Keratinocyte (primary cell): ENCODE measurements around the gene DUS4L. TPM values are rescaled to one million over a fixed set of nuclear protein-coding genes. Genes with fewer than 3 reads are reported as not detected.

Experiments used
- DNase-seq: peaks from one replicate; pipeline ENCODE4 v3.0.0-alpha.2; 2011; ENCODE audit warnings: low read depth, missing footprints, low spot score
- FAIRE-seq: peaks from 2 replicates; lab custom pipeline; 2011; peaks lifted over from hg19 to GRCh38; lab: Jason Lieb, UNC
- H2AFZ ChIP-seq: 2 replicates; pipeline ENCODE4 v1.6.0; 2012; ENCODE audit warnings: low read length, control low read depth, inconsistent platforms; ENCODE audit not compliant: control insufficient read depth
- H3K27ac ChIP-seq: 2 replicates; pipeline ENCODE4 v1.5.1; 2011; ENCODE audit warnings: low read length; ENCODE audit not compliant: control insufficient read depth, insufficient read depth
- H3K27me3 ChIP-seq: 3 replicates; pipeline ENCODE4 v1.6.0; 2011; ENCODE audit warnings: low read length; ENCODE audit not compliant: control insufficient read depth, insufficient read depth; ENCODE audit errors: extremely low read depth
- H3K36me3 ChIP-seq, 2 experiments: 2 replicates in 1 of 2; 3 replicates in 1 of 2; pipeline ENCODE4 v1.5.1; 2011; ENCODE audit warnings: low read length in 2 of 2, mild to moderate bottlenecking in 1 of 2; ENCODE audit not compliant: control insufficient read depth in 2 of 2, insufficient read depth in 2 of 2; ENCODE audit errors: extremely low read depth in 1 of 2
- H3K4me1 ChIP-seq: 3 replicates; pipeline ENCODE4 v1.5.1; 2011; ENCODE audit warnings: low read length; ENCODE audit not compliant: control insufficient read depth, insufficient read depth; ENCODE audit errors: extremely low read depth
- H3K4me2 ChIP-seq: 3 replicates; pipeline ENCODE4 v1.6.0; 2011; ENCODE audit warnings: low read depth, low read length; ENCODE audit not compliant: control insufficient read depth, insufficient read depth; ENCODE audit errors: extremely low read depth
- H3K4me3 ChIP-seq, 3 experiments: fragments of 200-600 bp in 1 of 3; sonication (generic) in 1 of 3; 2 replicates in 2 of 3; 3 replicates in 1 of 3; pipeline ENCODE4 v1.5.1; 2011 to 2016; ENCODE audit warnings: low read length in 3 of 3, mild to moderate bottlenecking in 3 of 3, control low read depth in 2 of 3, inconsistent platforms in 1 of 3, low read depth in 1 of 3, mixed read lengths in 1 of 3, mixed run types in 1 of 3, moderate library complexity in 1 of 3; ENCODE audit not compliant: control insufficient read depth in 2 of 3, insufficient read depth in 2 of 3; ENCODE audit errors: extremely low read depth in 1 of 3
- H3K79me2 ChIP-seq: 2 replicates; pipeline ENCODE4 v1.6.0; 2012; ENCODE audit warnings: low read length; ENCODE audit not compliant: control insufficient read depth, insufficient read depth
- H3K9ac ChIP-seq: 3 replicates; pipeline ENCODE4 v1.6.0; 2011; ENCODE audit warnings: low read length; ENCODE audit not compliant: control insufficient read depth, insufficient read depth; ENCODE audit errors: extremely low read depth
- H3K9me1 ChIP-seq: 3 replicates; pipeline ENCODE4 v1.6.0; 2011; ENCODE audit warnings: low read length; ENCODE audit not compliant: control insufficient read depth, insufficient read depth; ENCODE audit errors: extremely low read depth
- H3K9me3 ChIP-seq: 2 replicates; pipeline ENCODE4 v1.5.1; 2012; ENCODE audit warnings: low read depth, low read length; ENCODE audit not compliant: control insufficient read depth
- H4K20me1 ChIP-seq: 3 replicates; pipeline ENCODE4 v1.6.0; 2011; ENCODE audit warnings: low read length; ENCODE audit not compliant: control insufficient read depth, insufficient read depth; ENCODE audit errors: extremely low read depth
- EZH2 ChIP-seq: IDR thresholded peaks from one replicate; pipeline ENCODE4 v1.6.1; 2012; ENCODE audit warnings: inconsistent platforms, mild to moderate bottlenecking, low read length, moderate library complexity
- dilution Hi-C: fragments of 300-500 bp; cut with MboI; formaldehyde crosslinking; loops from one replicate; pipeline ENCODE4 v1.7.0; 2020; ENCODE audit warnings: low sequenced_read_pairs; ENCODE audit not compliant: extremely low pct_ligation_motif_present
- polyA plus RNA-seq, 5 experiments: library from polyadenylated mRNA; depleted of rRNA in 3 of 5; stranded (reverse) in 3 of 5; stranded (forward) in 1 of 5; unstranded in 1 of 5; fragments of >200 nt; gene quantifications; 1 replicate in 1 of 5; 2 replicates in 3 of 5; 3 replicates in 1 of 5; pipeline versions ENCODE4 v1.2.1 to v1.2.3, GENCODE V29; 2011 to 2012; ENCODE audit warnings: missing spikeins in 2 of 5, low read depth in 1 of 5, low replicate concordance in 1 of 5
- TF ChIP-seq, protein P1 (sequence below), 3 experiments: IDR thresholded peaks in 1 of 3; conservative IDR thresholded peaks in 1 of 3; optimal IDR thresholded peaks in 1 of 3; 2 replicates in 2 of 3; 3 replicates in 1 of 3; pipeline versions ENCODE3 to v1.5.1; 2011; ENCODE audit warnings: low read length in 3 of 3, mild to moderate bottlenecking in 3 of 3, moderate library complexity in 2 of 3, control low read depth in 1 of 3, inconsistent platforms in 1 of 3; ENCODE audit not compliant: insufficient read depth in 2 of 3; ENCODE audit errors: extremely low read depth in 1 of 3

DUS4L gene
- polyA plus RNA-seq, 1 donor (not counting 4 experiments of a cell fraction or from before 2014, with no cell fraction given) = 11.3 TPM

DNA sequence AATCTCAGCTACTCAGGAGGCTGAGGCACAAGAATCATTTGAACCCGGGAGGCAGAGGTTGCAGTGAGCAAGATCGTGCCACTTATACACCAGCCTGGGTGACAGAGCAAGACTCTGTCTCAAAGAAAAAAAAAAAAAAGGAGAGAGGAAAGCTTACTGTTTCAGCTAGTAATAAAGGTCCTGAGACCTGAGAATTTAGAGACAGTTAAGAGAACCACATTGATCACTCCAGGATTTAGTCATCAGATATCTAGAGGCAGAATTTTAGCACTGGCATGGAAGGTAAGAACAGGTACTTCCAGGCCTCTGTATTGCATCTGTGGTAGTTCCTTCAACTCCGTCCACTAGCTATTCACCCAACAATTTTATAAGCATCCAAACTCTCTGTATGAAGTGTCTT is 7.9 kb upstream of the DUS4L start:
- Histone ChIP-seq H3K79me2 (peaks cover 67% of the 10 kb centered on the region), H3K9me3 (no peaks in the 10 kb centered on the region), H3K36me3 (peaks cover 8 to 9% of the 10 kb centered on the region in 2 experiments), H3K27ac (no peak overlapping the region), H3K4me2 (no peak overlapping the region), H3K9ac (no peak overlapping the region), H3K4me3 (no peak overlapping the region), H3K4me1 (peaks cover 17% of the 10 kb centered on the region), H2AFZ (no peak overlapping the region), H4K20me1 (no peaks in the 10 kb centered on the region), H3K27me3 (no peaks in the 10 kb centered on the region), H3K9me1 (no peaks in the 10 kb centered on the region)
- FAIRE-seq = no peak
- DNase-seq = no peak
- TF ChIP-seq, protein P1, sequence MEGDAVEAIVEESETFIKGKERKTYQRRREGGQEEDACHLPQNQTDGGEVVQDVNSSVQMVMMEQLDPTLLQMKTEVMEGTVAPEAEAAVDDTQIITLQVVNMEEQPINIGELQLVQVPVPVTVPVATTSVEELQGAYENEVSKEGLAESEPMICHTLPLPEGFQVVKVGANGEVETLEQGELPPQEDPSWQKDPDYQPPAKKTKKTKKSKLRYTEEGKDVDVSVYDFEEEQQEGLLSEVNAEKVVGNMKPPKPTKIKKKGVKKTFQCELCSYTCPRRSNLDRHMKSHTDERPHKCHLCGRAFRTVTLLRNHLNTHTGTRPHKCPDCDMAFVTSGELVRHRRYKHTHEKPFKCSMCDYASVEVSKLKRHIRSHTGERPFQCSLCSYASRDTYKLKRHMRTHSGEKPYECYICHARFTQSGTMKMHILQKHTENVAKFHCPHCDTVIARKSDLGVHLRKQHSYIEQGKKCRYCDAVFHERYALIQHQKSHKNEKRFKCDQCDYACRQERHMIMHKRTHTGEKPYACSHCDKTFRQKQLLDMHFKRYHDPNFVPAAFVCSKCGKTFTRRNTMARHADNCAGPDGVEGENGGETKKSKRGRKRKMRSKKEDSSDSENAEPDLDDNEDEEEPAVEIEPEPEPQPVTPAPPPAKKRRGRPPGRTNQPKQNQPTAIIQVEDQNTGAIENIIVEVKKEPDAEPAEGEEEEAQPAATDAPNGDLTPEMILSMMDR (optimal IDR thresholded peaks at IDR 0.05 in 1 of 3, IDR thresholded peaks at IDR 0.05 in 1 of 3, conservative IDR thresholded peaks at IDR 0.05 in 1 of 3; ENCODE audit: extremely low read depth in 1 of 3, insufficient read depth in 2 of 3, low read length in 3 of 3) = no peak
- dilution Hi-C loops = no loop called here

- H3K79me2 ChIP-seq = peaks cover 59% of the 10 kb centered on the region
- no peak for TF ChIP-seq EZH2
- TF ChIP-seq, protein P1 (optimal IDR thresholded peaks at IDR 0.05 in 1 of 3, IDR thresholded peaks at IDR 0.05 in 1 of 3, conservative IDR thresholded peaks at IDR 0.05 in 1 of 3; ENCODE audit: extremely low read depth in 1 of 3, insufficient read depth in 2 of 3, low read length in 3 of 3) = no peak
- H3K27ac ChIP-seq = peak overlapping the region; percentile 94
- H4K20me1 ChIP-seq = no peaks in the 10 kb centered on the region
- peaks cover 31% of the 10 kb centered on the region for H3K4me1 ChIP-seq
- no peak for DNase-seq
- peak; percentile 86 for FAIRE-seq
- no peaks in the 10 kb centered on the region for H3K27me3 ChIP-seq
- H3K4me3 ChIP-seq = peak overlapping the region in 2 of 3 experiments; percentile 3 to 34
- H3K4me2 ChIP-seq = peak overlapping the region; percentile 76
- H2AFZ ChIP-seq = no peak overlapping the region
- H3K9ac ChIP-seq = peak overlapping the region; percentile 19
- H3K9me1 ChIP-seq = no peaks in the 10 kb centered on the region
- no peaks in the 10 kb centered on the region for H3K9me3 ChIP-seq
- dilution Hi-C loops = no loop called here
- H3K36me3 ChIP-seq = peaks cover 3 to 5% of the 10 kb centered on the region in 2 experiments
Measured at GRCh38 chr7:107559864-107560263, 3.9 kb upstream of the DUS4L start.
